Bronchial epithelial cell (primary cell): ENCODE results near the gene S1PR2. TPM values are rescaled to one million over a fixed set of nuclear protein-coding genes. Genes with fewer than 3 reads are reported as not detected.

Experiments used
- DNase-seq: peaks from one replicate; pipeline ENCODE4 v3.0.0-alpha.2; 2010; ENCODE audit warnings: low read depth
- FAIRE-seq: peaks from 2 replicates; lab custom pipeline; 2011; peaks lifted over from hg19 to GRCh38; lab: Jason Lieb, UNC
- H3K27me3 ChIP-seq: 2 replicates; pipeline ENCODE4 v1.5.1; 2011; ENCODE audit warnings: low read length; ENCODE audit not compliant: control insufficient read depth, insufficient read depth
- H3K36me3 ChIP-seq: 2 replicates; pipeline ENCODE4 v1.5.1; 2011; ENCODE audit warnings: low read length; ENCODE audit not compliant: control insufficient read depth, insufficient read depth
- H3K4me3 ChIP-seq: 2 replicates; pipeline ENCODE4 v1.5.1; 2011; ENCODE audit warnings: mild to moderate bottlenecking, low read depth, low read length, control low read depth
- total RNA-seq: library from RNA; depleted of rRNA; stranded (reverse); fragments of >200 nt; gene quantifications from 2 replicates; pipeline ENCODE4 v1.2.1, GENCODE V29; 2014
- TF ChIP-seq, protein P1 (sequence below): IDR thresholded peaks from 2 replicates; pipeline ENCODE4 v1.5.1; 2011; ENCODE audit warnings: mild to moderate bottlenecking, moderate library complexity, low read length, control low read depth, inconsistent platforms; ENCODE audit not compliant: insufficient read depth, severe bottlenecking

Gene S1PR2
- total RNA-seq, 1 donor from 2014 or later: 1.3 TPM

DNA sequence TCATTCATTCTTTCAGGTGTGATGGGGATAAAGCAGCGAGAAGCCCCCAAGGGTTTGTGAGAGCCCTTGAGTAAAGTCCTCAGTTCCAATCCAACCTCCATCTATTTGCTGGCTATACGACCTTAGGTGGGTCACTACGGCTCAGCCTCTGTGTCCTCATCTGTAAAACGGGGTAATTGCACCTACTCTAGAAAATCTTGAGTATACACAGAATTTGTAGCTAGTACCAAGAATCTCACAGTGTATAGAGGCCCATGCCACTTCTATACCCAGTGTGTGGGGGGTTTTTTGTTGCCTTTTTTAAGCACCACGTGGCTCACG lies 36.0 kb downstream of the S1PR2 start:
- no peaks in the 10 kb centered on the region for H3K36me3 ChIP-seq
- no peak for DNase-seq
- peak overlapping the region; percentile 82 for H3K4me3 ChIP-seq
- TF ChIP-seq, protein P1, sequence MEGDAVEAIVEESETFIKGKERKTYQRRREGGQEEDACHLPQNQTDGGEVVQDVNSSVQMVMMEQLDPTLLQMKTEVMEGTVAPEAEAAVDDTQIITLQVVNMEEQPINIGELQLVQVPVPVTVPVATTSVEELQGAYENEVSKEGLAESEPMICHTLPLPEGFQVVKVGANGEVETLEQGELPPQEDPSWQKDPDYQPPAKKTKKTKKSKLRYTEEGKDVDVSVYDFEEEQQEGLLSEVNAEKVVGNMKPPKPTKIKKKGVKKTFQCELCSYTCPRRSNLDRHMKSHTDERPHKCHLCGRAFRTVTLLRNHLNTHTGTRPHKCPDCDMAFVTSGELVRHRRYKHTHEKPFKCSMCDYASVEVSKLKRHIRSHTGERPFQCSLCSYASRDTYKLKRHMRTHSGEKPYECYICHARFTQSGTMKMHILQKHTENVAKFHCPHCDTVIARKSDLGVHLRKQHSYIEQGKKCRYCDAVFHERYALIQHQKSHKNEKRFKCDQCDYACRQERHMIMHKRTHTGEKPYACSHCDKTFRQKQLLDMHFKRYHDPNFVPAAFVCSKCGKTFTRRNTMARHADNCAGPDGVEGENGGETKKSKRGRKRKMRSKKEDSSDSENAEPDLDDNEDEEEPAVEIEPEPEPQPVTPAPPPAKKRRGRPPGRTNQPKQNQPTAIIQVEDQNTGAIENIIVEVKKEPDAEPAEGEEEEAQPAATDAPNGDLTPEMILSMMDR: no peak
- no peak for FAIRE-seq
- no peaks in the 10 kb centered on the region for H3K27me3 ChIP-seq

- no peaks in the 10 kb centered on the region for H3K36me3 ChIP-seq
- FAIRE-seq: no peak
- H3K4me3 ChIP-seq: peak within 1 kb of the TSS; percentile 82
- TF ChIP-seq, protein P1: no peak
- peak; percentile 83 for DNase-seq
- H3K27me3 ChIP-seq: no peaks in the 10 kb centered on the region
These were observed 36.5 kb downstream of the S1PR2 start, which contains the start of gene DNMT1 for GRCh38 chr19:10194500-10195198. DNMT1 (minus strand) TSS chr19:10194953; CDS start chr19:10194899, 54 bp downstream.

- TF ChIP-seq, protein P1: no peak
- Histone ChIP-seq H3K36me3 (no peaks in the 10 kb centered on the region), H3K27me3 (no peaks in the 10 kb centered on the region), H3K4me3 (peak overlapping the region; percentile 82)
- DNase-seq (peak; percentile 71), FAIRE-seq (no peak)
These were observed 37.2 kb downstream of the S1PR2 start for GRCh38 chr19:10193790-10194499.

DNA sequence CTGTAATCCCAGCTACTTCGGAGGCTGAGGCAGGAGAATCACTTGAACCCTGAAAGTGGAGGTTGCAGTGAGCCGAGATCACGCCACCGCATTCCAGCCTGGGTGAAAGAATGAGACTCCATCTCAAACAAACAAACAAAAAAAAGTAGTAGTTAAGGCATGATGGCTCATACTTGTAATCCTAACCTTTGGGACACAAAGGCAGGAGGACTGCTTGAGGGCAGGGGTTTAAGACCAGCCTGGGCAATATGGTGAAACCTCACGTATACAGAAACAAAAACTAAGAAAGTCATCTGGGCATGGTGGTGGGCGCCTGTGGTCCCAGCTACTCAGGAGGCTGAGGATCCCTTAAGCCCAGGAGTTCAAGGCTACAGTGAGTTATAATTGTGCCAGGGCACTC lies 38.2 kb downstream of the S1PR2 start:
- FAIRE-seq: no peak
- H3K27me3 ChIP-seq: no peaks in the 10 kb centered on the region
- no peak overlapping the region for H3K4me3 ChIP-seq
- no peak for DNase-seq
- TF ChIP-seq, protein P1: no peak
- H3K36me3 ChIP-seq: no peaks in the 10 kb centered on the region

GRCh38 chr19:10191347-10191746 lies 39.8 kb downstream of the S1PR2 start:
- Histone ChIP-seq H3K4me3 (no peak overlapping the region), H3K27me3 (no peaks in the 10 kb centered on the region), H3K36me3 (no peaks in the 10 kb centered on the region)
- DNase-seq: no peak
- FAIRE-seq: no peak
- TF ChIP-seq, protein P1: no peak

DNA sequence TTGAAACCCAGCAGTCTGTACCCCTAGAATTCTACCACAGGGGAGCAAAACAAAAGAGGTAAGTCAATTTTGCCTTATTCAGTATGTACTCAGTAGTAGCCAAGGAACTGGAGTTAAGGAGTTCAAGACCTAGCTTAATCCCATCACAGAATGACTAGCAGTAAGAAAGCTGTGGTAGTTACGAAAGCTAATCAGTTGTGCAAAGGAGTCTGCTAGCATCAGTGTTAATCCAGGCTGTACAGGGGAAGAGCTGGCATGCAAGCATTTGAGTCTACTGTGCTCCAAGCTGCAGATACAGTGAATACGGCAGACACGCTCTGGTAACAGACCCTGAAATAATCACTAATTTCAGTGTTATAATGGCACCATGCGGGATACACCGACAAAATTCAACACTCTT lies 41.1 kb downstream of the S1PR2 start:
- no peaks in the 10 kb centered on the region for H3K36me3 ChIP-seq

More for the DNA sequence above, 41.1 kb downstream of the S1PR2 start:
- Histone ChIP-seq H3K4me3 (no peak overlapping the region), H3K27me3 (no peaks in the 10 kb centered on the region)
- TF ChIP-seq, protein P1: no peak
- FAIRE-seq: no peak
- no peak for DNase-seq
